Astrocyte of the spinal cord (primary cell): ENCODE results near the gene PRKD2.

Experiments used
- DNase-seq: peaks from one replicate; pipeline ENCODE4 v3.0.0; 2011; ENCODE audit warnings: low read depth, low spot score
- H3K4me3 ChIP-seq: 2 replicates; pipeline ENCODE4 v1.5.1; 2011; ENCODE audit warnings: low read depth, mild to moderate bottlenecking, low read length, moderate library complexity
- in situ Hi-C: cut with HindIII; loops from 2 replicates; pipeline ENCODE4 v1.10.0; 2017; ENCODE audit warnings: low sequenced_read_pairs
- TF ChIP-seq, protein P1 (sequence below): IDR thresholded peaks from 2 replicates; pipeline ENCODE4 v1.5.1; 2012; ENCODE audit warnings: low read depth, mild to moderate bottlenecking, low read length, inconsistent platforms

PRKD2 gene

GRCh38 chr19:46733690-46734292, 16.9 kb upstream of the PRKD2 start:
- DNase-seq: no peak
- in situ Hi-C loops: no loop called here
- TF ChIP-seq, protein P1, sequence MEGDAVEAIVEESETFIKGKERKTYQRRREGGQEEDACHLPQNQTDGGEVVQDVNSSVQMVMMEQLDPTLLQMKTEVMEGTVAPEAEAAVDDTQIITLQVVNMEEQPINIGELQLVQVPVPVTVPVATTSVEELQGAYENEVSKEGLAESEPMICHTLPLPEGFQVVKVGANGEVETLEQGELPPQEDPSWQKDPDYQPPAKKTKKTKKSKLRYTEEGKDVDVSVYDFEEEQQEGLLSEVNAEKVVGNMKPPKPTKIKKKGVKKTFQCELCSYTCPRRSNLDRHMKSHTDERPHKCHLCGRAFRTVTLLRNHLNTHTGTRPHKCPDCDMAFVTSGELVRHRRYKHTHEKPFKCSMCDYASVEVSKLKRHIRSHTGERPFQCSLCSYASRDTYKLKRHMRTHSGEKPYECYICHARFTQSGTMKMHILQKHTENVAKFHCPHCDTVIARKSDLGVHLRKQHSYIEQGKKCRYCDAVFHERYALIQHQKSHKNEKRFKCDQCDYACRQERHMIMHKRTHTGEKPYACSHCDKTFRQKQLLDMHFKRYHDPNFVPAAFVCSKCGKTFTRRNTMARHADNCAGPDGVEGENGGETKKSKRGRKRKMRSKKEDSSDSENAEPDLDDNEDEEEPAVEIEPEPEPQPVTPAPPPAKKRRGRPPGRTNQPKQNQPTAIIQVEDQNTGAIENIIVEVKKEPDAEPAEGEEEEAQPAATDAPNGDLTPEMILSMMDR: no peak
- H3K4me3 ChIP-seq: no peak overlapping the region

GRCh38 chr19:46732966-46733689, 16.2 kb upstream of the PRKD2 start:
- H3K4me3 ChIP-seq: no peak overlapping the region
- TF ChIP-seq, protein P1: peak; percentile 9
- peak; percentile 71 for DNase-seq
- in situ Hi-C loops: no loop called here

GRCh38 chr19:46732172-46732938, 15.4 kb upstream of the PRKD2 start:
- in situ Hi-C loops: no loop called here
- TF ChIP-seq, protein P1: no peak
- no peak overlapping the region for H3K4me3 ChIP-seq
- no peak for DNase-seq

DNA sequence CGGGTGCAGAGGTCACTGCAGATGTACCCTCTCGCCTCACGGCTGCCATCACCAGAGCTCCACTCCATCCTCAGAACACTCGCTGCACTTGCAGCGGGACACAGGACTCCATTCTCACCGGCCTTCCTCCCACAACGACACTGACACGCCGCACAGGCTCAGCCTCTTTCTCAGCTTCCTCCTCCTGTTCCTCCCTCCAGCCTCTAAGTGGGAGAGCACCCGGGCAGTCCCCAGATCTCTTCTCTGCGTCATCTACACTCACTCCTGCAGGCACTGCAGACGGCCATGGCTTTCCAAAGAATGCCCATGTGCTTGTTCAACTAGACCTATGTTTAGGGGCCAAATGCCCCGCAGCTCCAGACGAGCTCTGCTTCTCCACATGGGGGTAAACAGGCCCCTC, 14.7 kb upstream of the PRKD2 start:
- H3K4me3 ChIP-seq: no peak overlapping the region
- TF ChIP-seq, protein P1: no peak
- DNase-seq: no peak
- in situ Hi-C loops: no loop called here

GRCh38 chr19:46731007-46731501, 14.1 kb upstream of the PRKD2 start:
- in situ Hi-C loops: no loop called here
- TF ChIP-seq, protein P1: no peak
- no peak overlapping the region for H3K4me3 ChIP-seq
- peak; percentile 94 for DNase-seq

DNA sequence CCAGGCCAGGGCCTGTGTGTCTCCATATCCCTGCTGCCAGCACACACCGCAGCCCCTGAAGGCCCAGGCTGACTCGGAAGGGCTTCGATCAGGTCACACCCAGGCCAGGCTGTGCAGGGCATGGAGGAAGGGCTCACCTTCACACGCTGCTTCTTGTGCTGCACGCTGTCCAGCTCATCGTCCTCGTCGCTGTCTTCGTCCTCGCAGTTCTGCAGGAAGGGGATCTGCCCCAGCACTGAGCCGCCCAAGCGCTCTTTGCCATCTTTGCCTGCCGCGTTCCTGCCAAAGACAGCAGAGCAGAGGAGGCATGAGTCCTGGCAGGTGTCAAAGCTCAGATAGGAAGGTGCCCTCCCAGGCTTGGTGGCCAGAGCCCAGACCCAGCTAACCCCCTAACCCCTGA, 13.7 kb upstream of the PRKD2 start:
- TF ChIP-seq, protein P1: no peak
- no peak overlapping the region for H3K4me3 ChIP-seq
- in situ Hi-C loops: no loop called here
- DNase-seq: no peak
